Tibial nerve (tissue), 3 donors: ENCODE data around the gene ZNF497.

Experiments
- POLR2A ChIP-seq, 2 donors: fragments of 450-650 bp; IDR thresholded peaks; one replicate each; pipeline ENCODE4 v1.6.1; 2017; ENCODE audit warnings: antibody characterized with exemption in 2 of 2, mild to moderate bottlenecking in 2 of 2, moderate library complexity in 2 of 2
- TF ChIP-seq, protein P1 (sequence below), 5 experiments: fragments of 200-600 bp in 3 of 5; fragments of 450-650 bp in 2 of 5; sonication (generic) in 3 of 5; IDR thresholded peaks; one replicate each; pipeline ENCODE4 v1.5.1; 2016 to 2019; ENCODE audit warnings: antibody characterized with exemption in 5 of 5, mild to moderate bottlenecking in 3 of 5, moderate library complexity in 2 of 5

DNA sequence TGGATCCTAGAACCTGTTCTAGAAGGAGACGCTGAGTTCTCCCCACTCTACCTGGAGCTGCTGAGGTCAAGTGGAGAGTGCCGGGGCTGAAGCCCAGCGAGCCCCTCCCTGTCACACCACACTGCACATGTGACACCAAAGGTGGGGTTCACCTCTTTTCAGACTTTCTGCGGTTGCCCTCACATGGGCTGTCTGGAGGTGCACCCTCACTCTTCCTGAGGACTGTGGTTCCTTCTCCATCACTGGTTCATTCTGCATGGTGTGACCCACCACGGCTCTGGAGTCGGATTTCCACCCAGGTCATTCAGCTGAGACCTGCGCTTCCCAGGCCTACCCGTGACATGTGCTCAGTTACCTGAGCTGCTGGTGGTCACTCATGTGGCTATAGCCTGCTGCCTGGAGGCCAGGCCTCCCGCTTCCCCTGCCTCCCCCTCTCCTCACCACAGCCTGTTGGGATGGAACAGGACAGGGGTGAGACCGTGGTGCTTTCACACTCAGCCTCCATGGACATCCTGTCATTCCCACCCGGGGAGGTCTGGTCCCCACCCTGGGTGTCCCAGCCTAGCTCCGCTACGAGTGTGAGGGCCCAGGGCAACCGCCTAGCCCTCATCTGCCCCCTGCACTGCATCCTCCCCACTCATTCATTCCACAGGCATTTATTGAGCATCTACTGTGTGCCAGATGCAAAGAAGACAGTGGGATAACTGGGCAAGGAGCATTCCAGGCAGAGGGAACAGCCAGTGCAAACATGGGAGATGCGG is 8.7 kb downstream of the ZNF497 start:
- TF ChIP-seq, protein P1, sequence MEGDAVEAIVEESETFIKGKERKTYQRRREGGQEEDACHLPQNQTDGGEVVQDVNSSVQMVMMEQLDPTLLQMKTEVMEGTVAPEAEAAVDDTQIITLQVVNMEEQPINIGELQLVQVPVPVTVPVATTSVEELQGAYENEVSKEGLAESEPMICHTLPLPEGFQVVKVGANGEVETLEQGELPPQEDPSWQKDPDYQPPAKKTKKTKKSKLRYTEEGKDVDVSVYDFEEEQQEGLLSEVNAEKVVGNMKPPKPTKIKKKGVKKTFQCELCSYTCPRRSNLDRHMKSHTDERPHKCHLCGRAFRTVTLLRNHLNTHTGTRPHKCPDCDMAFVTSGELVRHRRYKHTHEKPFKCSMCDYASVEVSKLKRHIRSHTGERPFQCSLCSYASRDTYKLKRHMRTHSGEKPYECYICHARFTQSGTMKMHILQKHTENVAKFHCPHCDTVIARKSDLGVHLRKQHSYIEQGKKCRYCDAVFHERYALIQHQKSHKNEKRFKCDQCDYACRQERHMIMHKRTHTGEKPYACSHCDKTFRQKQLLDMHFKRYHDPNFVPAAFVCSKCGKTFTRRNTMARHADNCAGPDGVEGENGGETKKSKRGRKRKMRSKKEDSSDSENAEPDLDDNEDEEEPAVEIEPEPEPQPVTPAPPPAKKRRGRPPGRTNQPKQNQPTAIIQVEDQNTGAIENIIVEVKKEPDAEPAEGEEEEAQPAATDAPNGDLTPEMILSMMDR (IDR thresholded peaks at IDR 0.05) = no peak
- TF ChIP-seq POLR2A (IDR thresholded peaks at IDR 0.05) = no peak
